Adrenal gland (tissue), 12 donors: ENCODE results near the gene ICA1. TPM values are rescaled to one million over a fixed set of nuclear protein-coding genes. Genes with fewer than 3 reads are reported as not detected.

Experiments used
- DNase-seq, 7 donors: peaks; one replicate each; pipeline ENCODE4 v3.0.0-alpha.2; 2019 to 2020
- H3K27ac ChIP-seq, 5 donors: fragments of 200-600 bp; sonication (generic) in 4 of 5; 1 replicate in 3 of 5; 2 replicates in 2 of 5; pipeline versions ENCODE4 v1.5.1 to v1.8.0; 2016 to 2020; ENCODE audit warnings: mild to moderate bottlenecking in 1 of 5
- H3K27me3 ChIP-seq: fragments of 200-600 bp; 2 replicates; pipeline ENCODE4 v1.8.0; 2021
- H3K36me3 ChIP-seq, 2 donors: fragments of 200-600 bp; replicated peaks in 1 of 2; 1 replicate in 1 of 2; 2 replicates in 1 of 2; pipeline versions ENCODE4 v1.5.1 to v1.8.0; 2018 to 2022
- H3K4me1 ChIP-seq, 2 donors: fragments of 200-600 bp; replicated peaks in 1 of 2; 1 replicate in 1 of 2; 2 replicates in 1 of 2; pipeline versions ENCODE4 v1.5.1 to v1.8.0; 2018 to 2021
- H3K4me3 ChIP-seq, 4 donors: fragments of 200-600 bp; sonication (generic) in 3 of 4; one replicate each; pipeline ENCODE4 v1.5.1; 2016 to 2018
- H3K9me3 ChIP-seq, 3 donors: fragments of 200-600 bp; sonication (generic) in 1 of 3; replicated peaks in 1 of 3; 1 replicate in 2 of 3; 2 replicates in 1 of 3; pipeline versions ENCODE4 v1.5.1 to v1.8.0; 2016 to 2021
- POLR2A ChIP-seq, 2 donors: fragments of 450-650 bp; IDR thresholded peaks; one replicate each; pipeline ENCODE4 v1.6.1; 2017; ENCODE audit warnings: antibody characterized with exemption in 2 of 2, mild to moderate bottlenecking in 2 of 2, moderate library complexity in 1 of 2
- WGBS, 4 donors: extraction: QIAGEN DNeasy Blood & Tissue Kit in 2 of 4; methylation state at CpG; one replicate each; pipeline versions ENCODE4 v1.1.5 to v1.1.7; 2013 to 2017; 5-methylcytosine and 5-hydroxymethylcytosine counted together
- intact Hi-C, 2 donors: fragments of 100-400 bp; cut with DNase I; formaldehyde crosslinking; loops; one replicate each; pipeline versions ENCODE4 v1.14.1 to v1.15.0; 2022 to 2023
- polyA plus RNA-seq, 3 donors: library from polyadenylated mRNA; stranded (reverse); fragments of 200-250 nt in 2 of 3; fragments of 350-450 nt in 1 of 3; fragmentation: Illumina TruSeq in 1 of 3; extraction: RNeasy Lipid Tissue Mini Kit (QIAGEN cat#74804) in 1 of 3; gene quantifications; one replicate each; pipeline ENCODE4 v1.2.3, GENCODE V29; 2013 to 2014
- total RNA-seq, 9 donors: library from RNA; depleted of rRNA in 4 of 9; stranded (reverse); fragments of >200 nt in 4 of 9; fragments of 120-200 nt in 1 of 9; fragmentation: NEBNext Ultra II Directional in 1 of 9; extraction: Animal tissue kit (Norgen Biotek cat#: 25700) in 1 of 9; gene quantifications; one replicate each; pipeline versions ENCODE4 v1.1.0 to v1.2.4, GENCODE V29; 2013 to 2023
- TF ChIP-seq, protein P1 (sequence below), 6 experiments: fragments of 450-650 bp in 4 of 6; fragments of 200-600 bp in 2 of 6; sonication (generic) in 1 of 6; IDR thresholded peaks; 1 replicate in 5 of 6; 2 replicates in 1 of 6; pipeline versions ENCODE4 v1.5.1 to v1.8.0; 2016 to 2021; ENCODE audit warnings: antibody characterized with exemption in 6 of 6, mild to moderate bottlenecking in 2 of 6, moderate library complexity in 1 of 6
- donor health status: healthy with polysubstance abuse.
- donor health status: Bipolar disorder and iron deficiency.
- donor health status: DM: yes; HTN: yes; CAD: no.
- donor health status: DM: no; HTN: no; CAD: no.
- donor health status: DM: no; HTN: no; CAD: no.
- donor health status: DM: yes; HTN: yes; CAD: no.

The ICA1 gene
- total and polyA plus RNA-seq, 12 donors, result 5.0 to 16.1 (median 8.4) TPM; not detected in 1

DNA sequence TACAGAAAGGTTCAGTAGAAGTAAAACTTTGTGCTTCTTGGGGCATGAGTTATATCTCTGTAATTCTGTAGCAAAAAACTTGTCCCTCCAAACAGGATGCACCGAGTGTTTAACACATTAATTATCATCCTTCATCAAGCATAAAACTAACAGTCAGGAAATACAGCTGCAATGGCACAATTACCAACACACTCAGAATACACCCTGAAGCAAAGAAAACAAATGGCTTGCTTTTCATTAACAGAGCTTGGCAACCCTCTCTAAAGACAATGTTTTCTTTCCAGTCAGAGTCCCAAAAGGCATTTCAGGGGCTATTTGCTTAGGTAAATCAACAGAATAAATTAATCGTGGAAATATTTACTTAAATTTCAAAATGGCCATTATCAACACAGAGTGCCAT is 107.7 kb downstream of the ICA1 start:
- Histone ChIP-seq H3K4me1 (peaks cover 0 to 8% of the 10 kb centered on the region in 2 donors), H3K9me3 (no peaks in the 10 kb centered on the region), H3K4me3 (no peak overlapping the region), H3K27me3 (no peaks in the 10 kb centered on the region), H3K27ac (no peak overlapping the region), H3K36me3 (no peaks in the 10 kb centered on the region)
- intact Hi-C loops, result no loop called here
- TF ChIP-seq POLR2A (IDR thresholded peaks at IDR 0.05), result no peak
- TF ChIP-seq, protein P1, sequence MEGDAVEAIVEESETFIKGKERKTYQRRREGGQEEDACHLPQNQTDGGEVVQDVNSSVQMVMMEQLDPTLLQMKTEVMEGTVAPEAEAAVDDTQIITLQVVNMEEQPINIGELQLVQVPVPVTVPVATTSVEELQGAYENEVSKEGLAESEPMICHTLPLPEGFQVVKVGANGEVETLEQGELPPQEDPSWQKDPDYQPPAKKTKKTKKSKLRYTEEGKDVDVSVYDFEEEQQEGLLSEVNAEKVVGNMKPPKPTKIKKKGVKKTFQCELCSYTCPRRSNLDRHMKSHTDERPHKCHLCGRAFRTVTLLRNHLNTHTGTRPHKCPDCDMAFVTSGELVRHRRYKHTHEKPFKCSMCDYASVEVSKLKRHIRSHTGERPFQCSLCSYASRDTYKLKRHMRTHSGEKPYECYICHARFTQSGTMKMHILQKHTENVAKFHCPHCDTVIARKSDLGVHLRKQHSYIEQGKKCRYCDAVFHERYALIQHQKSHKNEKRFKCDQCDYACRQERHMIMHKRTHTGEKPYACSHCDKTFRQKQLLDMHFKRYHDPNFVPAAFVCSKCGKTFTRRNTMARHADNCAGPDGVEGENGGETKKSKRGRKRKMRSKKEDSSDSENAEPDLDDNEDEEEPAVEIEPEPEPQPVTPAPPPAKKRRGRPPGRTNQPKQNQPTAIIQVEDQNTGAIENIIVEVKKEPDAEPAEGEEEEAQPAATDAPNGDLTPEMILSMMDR (IDR thresholded peaks at IDR 0.05), result no peak
- WGBS, 4 donors, result 42 to 56% (median 44%) methylated on average over 2 of the region's 2 CpGs
- DNase-seq, result no peak

DNA sequence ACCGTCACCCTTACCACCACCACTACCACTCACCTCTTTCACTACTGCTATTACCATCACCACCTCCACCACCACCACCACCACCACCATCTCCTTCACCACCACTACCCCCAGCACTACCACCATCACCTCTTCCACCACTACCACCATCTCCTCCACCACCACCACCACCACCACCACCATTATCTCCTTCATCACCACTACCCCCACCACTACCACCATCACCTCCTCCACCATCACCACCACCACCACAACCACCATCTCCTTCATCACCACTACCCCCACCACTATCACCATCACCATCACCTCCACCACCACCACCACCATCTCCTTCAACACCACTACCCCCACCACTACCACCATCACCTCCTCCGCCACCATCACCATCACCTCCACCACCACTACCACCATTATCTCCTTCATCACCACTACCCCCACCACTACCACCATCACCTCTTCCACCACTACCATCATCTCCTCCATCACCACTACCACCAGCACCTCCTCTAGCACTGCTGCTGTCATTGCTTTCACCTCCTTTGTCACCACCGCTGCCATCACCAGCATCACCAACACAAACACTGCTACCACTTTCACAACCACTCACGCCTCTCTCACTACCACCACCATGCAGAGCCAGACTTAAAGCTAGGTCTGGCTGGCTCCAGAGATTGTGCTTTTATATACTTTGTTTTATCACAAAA is 109.3 kb downstream of the ICA1 start:
- Histone ChIP-seq H3K4me3 (no peak overlapping the region), H3K36me3 (no peaks in the 10 kb centered on the region), H3K4me1 (peaks cover 0 to 13% of the 10 kb centered on the region in 2 donors), H3K9me3 (no peaks in the 10 kb centered on the region), H3K27me3 (no peaks in the 10 kb centered on the region), H3K27ac (no peak overlapping the region)
- no peak for DNase-seq
- intact Hi-C loops, result no loop called here
- TF ChIP-seq, protein P1 (IDR thresholded peaks at IDR 0.05), result no peak
- no peak for TF ChIP-seq POLR2A (IDR thresholded peaks at IDR 0.05)
- WGBS, 4 donors, result 83 to 94% (median 88%) methylated on average over 4 of the region's 4 CpGs

- peaks cover 0 to 13% of the 10 kb centered on the region in 2 donors for H3K4me1 ChIP-seq
- H3K36me3 ChIP-seq, result no peaks in the 10 kb centered on the region
- H3K27ac ChIP-seq, result no peak overlapping the region
- H3K9me3 ChIP-seq, result no peaks in the 10 kb centered on the region
- no peak for TF ChIP-seq POLR2A (IDR thresholded peaks at IDR 0.05)
- TF ChIP-seq, protein P1 (IDR thresholded peaks at IDR 0.05), result no peak
- no peak overlapping the region for H3K4me3 ChIP-seq
- intact Hi-C loops, result no loop called here
- no peaks in the 10 kb centered on the region for H3K27me3 ChIP-seq
- WGBS, 4 donors, result 65 to 75% (median 68%) methylated on average over 7 of the region's 7 CpGs
- peak in 3 of 7 donors; percentile 11 to 19 (median 18) for DNase-seq
These were observed 110.7 kb downstream of the ICA1 start for GRCh38 chr7:8151161-8151725.

GRCh38 chr7:8149222-8149621 is 112.7 kb downstream of the ICA1 start:
- 48 to 51% (median 50%) methylated on average over 4 of the region's 4 CpGs for WGBS, 4 donors
- no peak for TF ChIP-seq POLR2A (IDR thresholded peaks at IDR 0.05)
- TF ChIP-seq, protein P1 (IDR thresholded peaks at IDR 0.05), result no peak
- Histone ChIP-seq H3K27me3 (no peaks in the 10 kb centered on the region), H3K4me3 (no peak overlapping the region), H3K9me3 (no peaks in the 10 kb centered on the region), H3K4me1 (peaks cover 0 to 13% of the 10 kb centered on the region in 2 donors), H3K36me3 (no peaks in the 10 kb centered on the region), H3K27ac (no peak overlapping the region)
- DNase-seq, result peak in 1 of 7 donors; percentile 24
- intact Hi-C loops, result no loop called here
